ENCODE results near the gene MCOLN2. TPM values are rescaled to one million over a fixed set of nuclear protein-coding genes. Genes with fewer than 3 reads are reported as not detected.

Gene MCOLN2
- total RNA-seq, 1 experiment from 2014 or later: 22.5 TPM

DNA sequence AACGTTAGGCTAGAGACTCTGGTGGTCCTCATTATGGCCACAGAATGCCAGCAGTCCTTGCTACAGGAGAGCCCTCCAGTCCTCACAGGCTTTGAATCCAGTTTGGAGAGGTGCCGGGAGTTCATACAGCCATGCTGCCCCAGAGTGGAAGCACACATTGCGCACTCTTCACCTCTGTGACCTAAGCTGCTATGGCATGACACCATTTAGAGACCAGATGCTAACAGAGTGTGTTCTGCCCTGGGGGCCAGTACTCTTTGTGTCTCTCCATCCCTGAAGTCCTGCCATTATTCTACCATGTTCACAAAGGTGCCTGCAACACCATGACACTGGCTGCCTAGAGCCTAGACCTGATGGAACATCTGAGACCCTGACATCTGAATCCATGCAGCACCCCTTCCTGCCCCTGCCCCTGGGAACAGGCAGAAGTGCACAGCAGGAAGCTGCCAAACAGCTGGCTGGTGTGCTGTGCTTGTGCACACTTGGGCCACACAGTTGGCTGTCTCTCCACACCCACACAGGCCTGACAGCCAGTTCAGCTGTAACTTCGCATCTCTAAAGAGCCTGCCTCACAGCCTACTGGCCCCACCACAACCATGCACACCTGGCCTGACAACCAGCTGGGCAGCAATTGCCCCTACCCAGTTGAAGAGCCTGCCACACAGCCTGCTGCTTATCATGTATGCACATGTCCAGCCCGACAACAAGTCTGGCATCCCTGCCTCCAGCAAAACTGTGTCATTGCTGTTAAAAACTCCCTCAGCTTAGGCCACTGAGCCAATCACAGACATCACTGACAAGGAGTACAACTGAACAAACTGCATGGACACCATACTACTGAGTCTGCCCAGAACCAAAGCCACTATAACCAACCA is 49.1 kb downstream of the MCOLN2 start:
- BruUV-seq (replicated peaks): no TSS peak
- H3K4me3 ChIP-seq (ENCODE audit: low read depth in 2 of 2, low read length in 2 of 2): no peak overlapping the region
- no peaks in the 10 kb centered on the region for H3K36me3 ChIP-seq (ENCODE audit: control insufficient read depth, insufficient read depth, low read length)
- ChIA-PET CTCF (no interaction called here), POLR2A (no interaction called here)
- H3K27me3 ChIP-seq (ENCODE audit: control insufficient read depth, insufficient read depth, low read length): no peaks in the 10 kb centered on the region
- in situ Hi-C loops (cut with HindIII; ENCODE audit: low pct_unique_long_range_greater_than_20kb, low sequenced_read_pairs) (no loop called here), intact Hi-C loops (cut with micrococcal nuclease; ENCODE audit: unreplicated experiment) (no loop called here)
- H3K9me3 ChIP-seq (ENCODE audit: control insufficient read depth, insufficient read depth, low read depth, low read length): no peaks in the 10 kb centered on the region
- H3K27ac ChIP-seq (ENCODE audit: low read length): no peak overlapping the region
- ATAC-seq (no peak), DNase-seq (ENCODE audit: low read depth, low spot score) (no peak)
- no peaks in the 10 kb centered on the region for H3K4me1 ChIP-seq (ENCODE audit: control insufficient read depth, insufficient read depth, low read length)
- TF ChIP-seq SIN3A (IDR thresholded peaks at IDR 0.05; ENCODE audit: borderline replicate concordance, insufficient read depth, low read depth, low read length) (no peak), TCF7L2 (IDR thresholded peaks at IDR 0.05; ENCODE audit: low read depth, low read length) (no peak), POLR2AphosphoS5 (IDR thresholded peaks at IDR 0.05; ENCODE audit: low read depth, low read length) (no peak)
- TF ChIP-seq, protein P1, sequence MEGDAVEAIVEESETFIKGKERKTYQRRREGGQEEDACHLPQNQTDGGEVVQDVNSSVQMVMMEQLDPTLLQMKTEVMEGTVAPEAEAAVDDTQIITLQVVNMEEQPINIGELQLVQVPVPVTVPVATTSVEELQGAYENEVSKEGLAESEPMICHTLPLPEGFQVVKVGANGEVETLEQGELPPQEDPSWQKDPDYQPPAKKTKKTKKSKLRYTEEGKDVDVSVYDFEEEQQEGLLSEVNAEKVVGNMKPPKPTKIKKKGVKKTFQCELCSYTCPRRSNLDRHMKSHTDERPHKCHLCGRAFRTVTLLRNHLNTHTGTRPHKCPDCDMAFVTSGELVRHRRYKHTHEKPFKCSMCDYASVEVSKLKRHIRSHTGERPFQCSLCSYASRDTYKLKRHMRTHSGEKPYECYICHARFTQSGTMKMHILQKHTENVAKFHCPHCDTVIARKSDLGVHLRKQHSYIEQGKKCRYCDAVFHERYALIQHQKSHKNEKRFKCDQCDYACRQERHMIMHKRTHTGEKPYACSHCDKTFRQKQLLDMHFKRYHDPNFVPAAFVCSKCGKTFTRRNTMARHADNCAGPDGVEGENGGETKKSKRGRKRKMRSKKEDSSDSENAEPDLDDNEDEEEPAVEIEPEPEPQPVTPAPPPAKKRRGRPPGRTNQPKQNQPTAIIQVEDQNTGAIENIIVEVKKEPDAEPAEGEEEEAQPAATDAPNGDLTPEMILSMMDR (IDR thresholded peaks at IDR 0.05): no peak
- TF ChIP-seq, protein P2, sequence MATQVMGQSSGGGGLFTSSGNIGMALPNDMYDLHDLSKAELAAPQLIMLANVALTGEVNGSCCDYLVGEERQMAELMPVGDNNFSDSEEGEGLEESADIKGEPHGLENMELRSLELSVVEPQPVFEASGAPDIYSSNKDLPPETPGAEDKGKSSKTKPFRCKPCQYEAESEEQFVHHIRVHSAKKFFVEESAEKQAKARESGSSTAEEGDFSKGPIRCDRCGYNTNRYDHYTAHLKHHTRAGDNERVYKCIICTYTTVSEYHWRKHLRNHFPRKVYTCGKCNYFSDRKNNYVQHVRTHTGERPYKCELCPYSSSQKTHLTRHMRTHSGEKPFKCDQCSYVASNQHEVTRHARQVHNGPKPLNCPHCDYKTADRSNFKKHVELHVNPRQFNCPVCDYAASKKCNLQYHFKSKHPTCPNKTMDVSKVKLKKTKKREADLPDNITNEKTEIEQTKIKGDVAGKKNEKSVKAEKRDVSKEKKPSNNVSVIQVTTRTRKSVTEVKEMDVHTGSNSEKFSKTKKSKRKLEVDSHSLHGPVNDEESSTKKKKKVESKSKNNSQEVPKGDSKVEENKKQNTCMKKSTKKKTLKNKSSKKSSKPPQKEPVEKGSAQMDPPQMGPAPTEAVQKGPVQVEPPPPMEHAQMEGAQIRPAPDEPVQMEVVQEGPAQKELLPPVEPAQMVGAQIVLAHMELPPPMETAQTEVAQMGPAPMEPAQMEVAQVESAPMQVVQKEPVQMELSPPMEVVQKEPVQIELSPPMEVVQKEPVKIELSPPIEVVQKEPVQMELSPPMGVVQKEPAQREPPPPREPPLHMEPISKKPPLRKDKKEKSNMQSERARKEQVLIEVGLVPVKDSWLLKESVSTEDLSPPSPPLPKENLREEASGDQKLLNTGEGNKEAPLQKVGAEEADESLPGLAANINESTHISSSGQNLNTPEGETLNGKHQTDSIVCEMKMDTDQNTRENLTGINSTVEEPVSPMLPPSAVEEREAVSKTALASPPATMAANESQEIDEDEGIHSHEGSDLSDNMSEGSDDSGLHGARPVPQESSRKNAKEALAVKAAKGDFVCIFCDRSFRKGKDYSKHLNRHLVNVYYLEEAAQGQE (IDR thresholded peaks at IDR 0.05; ENCODE audit: insufficient read depth in 1 of 2, low read depth in 2 of 2, low read length in 1 of 2): no peak

DNA sequence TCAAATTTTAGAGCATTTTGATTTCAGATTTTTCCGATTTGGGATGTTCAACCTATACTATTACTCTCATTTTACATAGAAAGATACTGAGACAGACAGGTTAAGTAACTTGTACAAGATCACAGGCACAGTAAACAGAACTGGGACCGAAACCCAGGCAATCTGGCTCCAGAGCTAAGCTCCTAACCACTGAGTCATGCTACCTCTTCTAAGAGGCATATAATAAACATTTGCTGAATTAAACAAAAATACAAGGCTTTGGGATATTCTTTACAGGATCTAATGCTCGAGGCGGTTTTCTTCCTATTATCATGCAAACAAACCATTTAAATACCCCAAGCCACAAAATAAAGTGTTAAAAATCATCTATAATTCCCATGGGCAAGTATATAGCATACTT is 50.3 kb downstream of the MCOLN2 start:
- Histone ChIP-seq H3K27ac (ENCODE audit: low read length) (peak overlapping the region; percentile 1; the same call in 1 of the 2 replicates), H3K36me3 (ENCODE audit: control insufficient read depth, insufficient read depth, low read length) (no peaks in the 10 kb centered on the region), H3K4me1 (ENCODE audit: control insufficient read depth, insufficient read depth, low read length) (no peaks in the 10 kb centered on the region), H3K27me3 (ENCODE audit: control insufficient read depth, insufficient read depth, low read length) (no peaks in the 10 kb centered on the region), H3K4me3 (ENCODE audit: low read depth in 2 of 2, low read length in 2 of 2) (no peak overlapping the region), H3K9me3 (ENCODE audit: control insufficient read depth, insufficient read depth, low read depth, low read length) (no peaks in the 10 kb centered on the region)
- no peak for TF ChIP-seq POLR2AphosphoS5 (IDR thresholded peaks at IDR 0.05; ENCODE audit: low read depth, low read length)
- TF ChIP-seq, protein P2 (IDR thresholded peaks at IDR 0.05; ENCODE audit: insufficient read depth in 1 of 2, low read depth in 2 of 2, low read length in 1 of 2): no peak
- TF ChIP-seq, protein P1 (IDR thresholded peaks at IDR 0.05): no peak
- no peak for TF ChIP-seq SIN3A (IDR thresholded peaks at IDR 0.05; ENCODE audit: borderline replicate concordance, insufficient read depth, low read depth, low read length)
- no peak for TF ChIP-seq TCF7L2 (IDR thresholded peaks at IDR 0.05; ENCODE audit: low read depth, low read length)
- CTCF ChIA-PET: no interaction called here
- no TSS peak for BruUV-seq (replicated peaks)
- DNase-seq (ENCODE audit: low read depth, low spot score) (no peak), ATAC-seq (no peak)
- in situ Hi-C loops (cut with HindIII; ENCODE audit: low pct_unique_long_range_greater_than_20kb, low sequenced_read_pairs) (no loop called here), intact Hi-C loops (cut with micrococcal nuclease; ENCODE audit: unreplicated experiment) (no loop called here)
- POLR2A ChIA-PET: interaction anchor here (0.7 kb wide), 1 partner anchor 313 kb away, joined by 3 read pairs; the partner anchor contains the start of gene C1orf52
